K562 (cell line): Measurements from ENCODE around the gene CASTOR1. TPM values are rescaled to one million over a fixed set of nuclear protein-coding genes. Genes with fewer than 3 reads are reported as not detected.

Experiments
- ATAC-seq: fragments of 200-7000 bp; cut with Tn5 transposase; 3 replicates; pipeline ENCODE4 v1.9.1; 2020; ENCODE audit warnings: moderate library complexity
- BruUV-seq: library from RNA; stranded (reverse); fragments of 400-500 nt; replicated peaks from 2 replicates; lab custom pipeline; 2021; lab: Mats Ljungman, UMichigan
- CTCF ChIA-PET: fragments of 300-600 bp; formaldehyde crosslinking; extraction: SDS; loops from one replicate; lab custom pipeline; 2021; ENCODE audit warnings: low intra/inter-chr PET ratio; lab: Yijun Ruan, JAX
- POLR2A ChIA-PET: fragments of 300-600, 350-650 bp; sonication (Branson Sonifier 250); formaldehyde crosslinking; extraction: SDS; loops from one replicate; lab custom pipeline; 2021; ENCODE audit warnings: antibody characterized with exemption, inconsistent platforms; lab: Yijun Ruan, JAX
- DNase-seq, 4 experiments: peaks; one replicate each; pipeline versions ENCODE4 v3.0.0 to v3.0.0-alpha.2; 2011 to 2018; ENCODE audit warnings: low spot score in 3 of 4, mixed read lengths in 3 of 4; ENCODE audit errors: extremely low read depth in 1 of 4
- FAIRE-seq: peaks from 2 replicates; lab custom pipeline; 2011; peaks lifted over from hg19 to GRCh38; lab: Jason Lieb, UNC
- H2AFZ ChIP-seq: 2 replicates; pipeline ENCODE4 v1.6.0; 2011; ENCODE audit warnings: low read depth, low read length, control low read depth, inconsistent platforms
- H3K27ac ChIP-seq: fragments of 200-600 bp; 3 replicates; pipeline ENCODE4 v1.8.0; 2011; ENCODE audit warnings: low read depth, mild to moderate bottlenecking, control low read depth, inconsistent platforms, low read length, moderate library complexity, mixed read lengths; ENCODE audit errors: extremely low read depth
- H3K27me3 ChIP-seq, 2 experiments: fragments of 300-600 bp in 1 of 2; 2 replicates in 1 of 2; 3 replicates in 1 of 2; pipeline versions ENCODE4 v1.6.0 to v1.8.0; 2011; ENCODE audit warnings: inconsistent platforms in 2 of 2, low read length in 2 of 2, mild to moderate bottlenecking in 1 of 2, mixed read lengths in 1 of 2, moderate library complexity in 1 of 2; ENCODE audit not compliant: control insufficient read depth in 2 of 2, insufficient read depth in 2 of 2
- H3K36me3 ChIP-seq: fragments of 300-600 bp; 3 replicates; pipeline ENCODE4 v1.8.0; 2011; ENCODE audit warnings: mild to moderate bottlenecking, low read length, inconsistent platforms; ENCODE audit not compliant: control insufficient read depth, insufficient read depth
- H3K4me1 ChIP-seq, 2 experiments: fragments of 200-600 bp in 1 of 2; replicated peaks in 1 of 2; 2 replicates in 1 of 2; 3 replicates in 1 of 2; pipeline versions ENCODE4 v1.5.1 to v1.8.0; 2011; ENCODE audit warnings: inconsistent platforms in 2 of 2, low read length in 2 of 2, mild to moderate bottlenecking in 1 of 2, mixed read lengths in 1 of 2, moderate library complexity in 1 of 2; ENCODE audit not compliant: control insufficient read depth in 2 of 2, insufficient read depth in 2 of 2
- H3K4me2 ChIP-seq: 2 replicates; pipeline ENCODE4 v1.6.1; 2011; ENCODE audit warnings: low read length, control low read depth, inconsistent platforms, mixed read lengths; ENCODE audit not compliant: insufficient read depth
- H3K4me3 ChIP-seq: fragments of 200-600 bp; sonication (generic), shearing (Covaris generic); 2 replicates; pipeline ENCODE4 v1.5.1; 2016; ENCODE audit warnings: control low read depth, inconsistent platforms
- H3K79me2 ChIP-seq: fragments of 200-600 bp; 3 replicates; pipeline ENCODE4 v1.8.0; 2011; ENCODE audit warnings: low read length, inconsistent platforms; ENCODE audit not compliant: control insufficient read depth, insufficient read depth
- H3K9ac ChIP-seq, 2 experiments: 2 replicates each; pipeline versions ENCODE4 v1.6.0 to v1.6.1; 2011; ENCODE audit warnings: low read depth in 2 of 2, low read length in 2 of 2, control low read depth in 1 of 2, inconsistent platforms in 1 of 2, mild to moderate bottlenecking in 1 of 2, mixed read lengths in 1 of 2; ENCODE audit not compliant: insufficient read depth in 1 of 2
- H3K9me1 ChIP-seq: one replicate; pipeline ENCODE4 v1.6.0; 2011; ENCODE audit warnings: inconsistent platforms, mild to moderate bottlenecking, low read length, moderate library complexity; ENCODE audit not compliant: control insufficient read depth, insufficient read depth
- H3K9me3 ChIP-seq: replicated peaks from 2 replicates; pipeline ENCODE4 v1.5.1; 2011; ENCODE audit warnings: low read depth, low read length, inconsistent platforms; ENCODE audit not compliant: control insufficient read depth, insufficient read depth
- H4K20me1 ChIP-seq: replicated peaks from 2 replicates; pipeline ENCODE4 v1.6.1; 2011; ENCODE audit warnings: low read length, inconsistent platforms, mixed read lengths; ENCODE audit not compliant: control insufficient read depth, insufficient read depth
- ELF2 ChIP-seq: fragments of 250-450 bp; sonication (Bioruptor Pico); IDR thresholded peaks from 2 replicates; pipeline ENCODE4 v1.5.0; 2021; ENCODE audit warnings: mild to moderate bottlenecking
- MBD2 ChIP-seq: sonication (generic); IDR thresholded peaks from 2 replicates; pipeline ENCODE4 v1.6.1; 2016; ENCODE audit warnings: low read depth, borderline replicate concordance
- NR2C2 ChIP-seq, 2 experiments: fragments of 200-800 bp in 1 of 2; sonication (Bioruptor generic) in 1 of 2; sonication (generic) in 1 of 2; formaldehyde crosslinking in 1 of 2; IDR thresholded peaks; 2 replicates each; pipeline versions ENCODE4 v1.6.1 to v1.8.0; 2016 to 2022; ENCODE audit warnings: mild to moderate bottlenecking in 1 of 2, missing compliant biosample characterization in 1 of 2, missing genetic modification characterization in 1 of 2, missing genetic modification reagents in 1 of 2
- RBM14 ChIP-seq: fragments of 200-400 bp; formaldehyde crosslinking; IDR thresholded peaks from 2 replicates; pipeline ENCODE4 v1.6.1; 2018; ENCODE audit warnings: low read depth, mild to moderate bottlenecking, low read length, moderate library complexity, borderline replicate concordance; ENCODE audit not compliant: insufficient read depth
- RCOR1 ChIP-seq, 2 experiments: IDR thresholded peaks; 2 replicates each; pipeline ENCODE4 v1.6.1; 2012; ENCODE audit warnings: low read depth in 2 of 2, low read length in 2 of 2, borderline replicate concordance in 1 of 2, improper control_type of control experiment in 1 of 2
- SAFB ChIP-seq: fragments of 200-400 bp; formaldehyde crosslinking; IDR thresholded peaks from 2 replicates; pipeline ENCODE4 v1.6.1; 2017; ENCODE audit warnings: low read depth, low read length, borderline replicate concordance
- ZNF23 ChIP-seq: fragments of 250-450 bp; sonication (Bioruptor Pico); IDR thresholded peaks from 2 replicates; pipeline ENCODE4 v1.4.0; 2020; ENCODE audit warnings: mild to moderate bottlenecking
- ZNF324 ChIP-seq: fragments of 250-450 bp; sonication (Bioruptor Pico); IDR thresholded peaks from 2 replicates; pipeline ENCODE4 v1.4.0; 2020; ENCODE audit warnings: mild to moderate bottlenecking
- WGBS: fragments of 100-300 bp; shearing (Covaris generic); methylation state at CpG from one replicate; pipeline ENCODE4 v1.1.6; 2016; ENCODE audit warnings: low coverage, mixed read lengths; ENCODE audit not compliant: insufficient coverage; ENCODE audit errors: missing lambda C conversion rate; 5-methylcytosine and 5-hydroxymethylcytosine counted together
- in situ Hi-C: fragments of 300-500 bp; cut with MboI; formaldehyde crosslinking; loops from 4 replicates; pipeline ENCODE4 v1.15.0; 2018; ENCODE audit warnings: inconsistent platforms, mixed read lengths
- intact Hi-C: fragments of 100-400 bp; cut with micrococcal nuclease; formaldehyde crosslinking; loops from 2 replicates; pipeline ENCODE4 v1.14.2; 2022
- polyA plus RNA-seq, 8 experiments: library from polyadenylated mRNA; depleted of rRNA in 4 of 8; stranded (reverse) in 5 of 8; unstranded in 3 of 8; fragments of >200 nt; fragmentation: Nextera tagmentation in 2 of 8; fragmentation: Illumina TruSeq in 1 of 8; extraction: Ambion mirVana in 2 of 8; extraction: Trizol in 1 of 8; gene quantifications; 2 replicates each; pipeline versions ENCODE4 v1.2.1 to v1.2.3, GENCODE V29; 2011 to 2014; ENCODE audit warnings: inconsistent platforms in 1 of 8, missing spikeins in 1 of 8
- total RNA-seq, 7 experiments: library from RNA; depleted of rRNA in 6 of 7; stranded (reverse); fragments of >200 nt in 6 of 7; fragmentation: Illumina TruSeq in 2 of 7; extraction: Trizol in 2 of 7; gene quantifications; 2 replicates each; pipeline versions ENCODE4 v1.2.1 to v1.2.3, GENCODE V29; 2011 to 2021; ENCODE audit warnings: low replicate concordance in 1 of 7
- TF ChIP-seq, protein P1 (sequence below): fragments of 450-650 bp; IDR thresholded peaks from 2 replicates; pipeline ENCODE4 v1.6.1; 2017; ENCODE audit warnings: mild to moderate bottlenecking, moderate library complexity
- TF ChIP-seq, protein P2 (sequence below): fragments of 250-450 bp; sonication (Bioruptor Pico); IDR thresholded peaks from 2 replicates; pipeline ENCODE4 v1.5.0; 2021

CASTOR1 gene
- total and polyA plus RNA-seq, 9 of the 15 experiments (the other 6 are each of a cell fraction or from before 2014, with no cell fraction given) = 0.35 to 2.6 (median 1.1) TPM

DNA sequence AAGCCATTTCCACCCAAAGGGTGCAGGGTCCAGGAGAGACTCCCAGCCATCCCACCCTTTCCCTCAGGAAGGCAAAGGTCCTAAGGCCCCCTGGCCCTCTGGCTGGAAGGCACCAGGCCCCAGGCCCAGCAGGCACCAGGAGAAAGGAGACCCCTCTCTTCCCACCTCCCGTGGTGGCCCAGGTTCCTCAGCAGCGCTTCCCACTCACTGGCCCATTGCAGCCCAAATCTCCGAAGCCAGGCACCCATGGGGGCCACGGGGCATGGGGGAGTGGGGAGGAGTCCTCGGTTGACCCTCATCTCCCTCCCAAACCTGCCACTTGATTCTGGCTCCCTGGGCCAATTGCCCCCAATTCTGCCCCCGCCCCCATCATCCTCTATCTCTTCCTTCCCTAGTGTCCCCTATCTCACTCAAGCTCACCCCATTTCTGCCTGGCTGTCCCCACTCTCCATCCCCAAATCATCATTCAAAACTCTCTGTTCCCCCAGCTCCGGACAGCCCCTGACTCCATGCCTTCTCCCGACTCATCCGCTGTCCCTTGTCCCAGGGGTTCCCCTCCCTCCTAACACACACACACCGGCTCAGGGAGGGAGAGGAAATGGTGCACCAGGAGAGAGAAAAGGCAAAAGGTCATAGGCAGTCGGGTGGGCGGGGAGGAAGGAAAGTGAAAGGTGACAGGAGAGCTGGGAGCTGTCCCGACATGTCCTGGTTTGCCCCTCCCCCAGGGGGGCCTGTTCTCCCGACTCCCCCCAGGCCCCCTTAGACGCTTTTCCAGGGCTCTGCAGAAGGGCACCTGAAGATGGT is 43.9 kb downstream of the CASTOR1 start:
- Histone ChIP-seq H3K4me2 (no peak overlapping the region), H3K9ac (no peak overlapping the region), H3K9me3 (no peaks in the 10 kb centered on the region), H3K4me3 (peak overlapping the region; percentile 22; the same call in 1 of the 2 replicates), H3K27ac (no peak overlapping the region), H3K36me3 (no peaks in the 10 kb centered on the region), H3K27me3 (peaks cover 0 to 39% of the 10 kb centered on the region in 2 experiments; a peak in 2 of 5 replicates), H2AFZ (no peak overlapping the region), H3K79me2 (no peaks in the 10 kb centered on the region), H3K4me1 (peaks cover 0 to 28% of the 10 kb centered on the region in 2 experiments; a peak in 2 of 5 replicates), H3K9me1 (no peaks in the 10 kb centered on the region), H4K20me1 (0 out of 2 replicates have a peak, but pooled peaks cover 4% of the 10 kb centered on the region)
- no TSS peak for BruUV-seq
- 0% methylated on average over 5 of the region's 15 CpGs for WGBS
- intact Hi-C loops = no loop called here
- no peak for TF ChIP-seq RBM14
- TF ChIP-seq NR2C2 (CRISPR knock-in tag; IDR thresholded peaks at IDR 0.05) = no peak
- peak; percentile 45; the same call in 1 of the 2 replicates for TF ChIP-seq NR2C2 (tag; IDR thresholded peaks at IDR 0.05)
- CTCF ChIA-PET = no interaction called here
- POLR2A ChIA-PET = interaction anchor here (0.8 kb wide), 1 partner anchor 62 kb away, joined by 4 read pairs; no protein-coding TSS in a partner anchor
- FAIRE-seq (no peak), DNase-seq (no peak), ATAC-seq (no peak)
- in situ Hi-C loops = no loop called here

DNA sequence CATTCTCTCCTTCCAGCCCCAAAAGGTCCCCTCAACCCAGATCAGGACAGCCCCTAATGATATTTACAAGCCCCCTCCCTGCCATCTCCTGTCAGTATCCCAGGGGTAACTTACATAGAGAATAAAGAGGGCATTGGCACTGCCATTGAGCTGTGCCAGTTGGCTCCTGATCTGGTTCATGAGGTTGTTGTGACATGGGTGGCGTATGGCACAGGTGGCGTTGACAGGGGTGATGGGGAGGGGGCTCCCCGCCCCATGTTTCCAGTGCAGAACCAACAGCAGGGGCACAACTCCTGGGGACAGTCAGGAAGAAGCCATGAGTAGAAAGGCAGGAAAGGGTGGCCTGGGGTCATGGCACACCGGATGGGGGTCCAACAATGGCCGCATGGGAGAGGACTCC is 44.7 kb downstream of the CASTOR1 start:
- H4K20me1 ChIP-seq = 0 out of 2 replicates have a peak, but pooled peaks cover 4% of the 10 kb centered on the region
- no peaks in the 10 kb centered on the region for H3K36me3 ChIP-seq
- peaks cover 0 to 39% of the 10 kb centered on the region in 2 experiments; a peak in 2 of 5 replicates for H3K27me3 ChIP-seq
- ChIA-PET POLR2A (interaction anchor here (0.8 kb wide), 1 partner anchor 62 kb away, joined by 4 read pairs; no protein-coding TSS in a partner anchor), CTCF (no interaction called here)
- no peaks in the 10 kb centered on the region for H3K9me3 ChIP-seq
- no peak for ATAC-seq
- H3K9ac ChIP-seq = no peak overlapping the region
- no peak overlapping the region for H3K4me2 ChIP-seq
- no peak overlapping the region for H3K4me3 ChIP-seq
- WGBS = no CpG with 5 or more reads among the region's 5 CpGs
- BruUV-seq = no TSS peak
- DNase-seq = no peak
- no peaks in the 10 kb centered on the region for H3K79me2 ChIP-seq
- H3K27ac ChIP-seq = no peak overlapping the region
- H3K4me1 ChIP-seq = peaks cover 0 to 28% of the 10 kb centered on the region in 2 experiments; a peak in 2 of 5 replicates
- no peaks in the 10 kb centered on the region for H3K9me1 ChIP-seq
- H2AFZ ChIP-seq = no peak overlapping the region
- intact Hi-C loops = no loop called here
- in situ Hi-C loops = loop anchor here (5.0 kb wide), 1 partner anchor 137 kb away; no protein-coding TSS in a partner anchor
- no peak for FAIRE-seq
- no peak for TF ChIP-seq MBD2
- no peak for TF ChIP-seq RCOR1 (IDR thresholded peaks at IDR 0.05; ENCODE audit: borderline replicate concordance in 1 of 2, low read depth in 2 of 2, low read length in 2 of 2)
- TF ChIP-seq ZNF324 (CRISPR knock-in tag) = no peak
- TF ChIP-seq, protein P1, sequence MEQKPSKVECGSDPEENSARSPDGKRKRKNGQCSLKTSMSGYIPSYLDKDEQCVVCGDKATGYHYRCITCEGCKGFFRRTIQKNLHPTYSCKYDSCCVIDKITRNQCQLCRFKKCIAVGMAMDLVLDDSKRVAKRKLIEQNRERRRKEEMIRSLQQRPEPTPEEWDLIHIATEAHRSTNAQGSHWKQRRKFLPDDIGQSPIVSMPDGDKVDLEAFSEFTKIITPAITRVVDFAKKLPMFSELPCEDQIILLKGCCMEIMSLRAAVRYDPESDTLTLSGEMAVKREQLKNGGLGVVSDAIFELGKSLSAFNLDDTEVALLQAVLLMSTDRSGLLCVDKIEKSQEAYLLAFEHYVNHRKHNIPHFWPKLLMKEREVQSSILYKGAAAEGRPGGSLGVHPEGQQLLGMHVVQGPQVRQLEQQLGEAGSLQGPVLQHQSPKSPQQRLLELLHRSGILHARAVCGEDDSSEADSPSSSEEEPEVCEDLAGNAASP = no peak
- no peak for TF ChIP-seq ZNF23 (CRISPR knock-in tag)
- TF ChIP-seq ELF2 (CRISPR knock-in tag) = no peak
- TF ChIP-seq, protein P2, sequence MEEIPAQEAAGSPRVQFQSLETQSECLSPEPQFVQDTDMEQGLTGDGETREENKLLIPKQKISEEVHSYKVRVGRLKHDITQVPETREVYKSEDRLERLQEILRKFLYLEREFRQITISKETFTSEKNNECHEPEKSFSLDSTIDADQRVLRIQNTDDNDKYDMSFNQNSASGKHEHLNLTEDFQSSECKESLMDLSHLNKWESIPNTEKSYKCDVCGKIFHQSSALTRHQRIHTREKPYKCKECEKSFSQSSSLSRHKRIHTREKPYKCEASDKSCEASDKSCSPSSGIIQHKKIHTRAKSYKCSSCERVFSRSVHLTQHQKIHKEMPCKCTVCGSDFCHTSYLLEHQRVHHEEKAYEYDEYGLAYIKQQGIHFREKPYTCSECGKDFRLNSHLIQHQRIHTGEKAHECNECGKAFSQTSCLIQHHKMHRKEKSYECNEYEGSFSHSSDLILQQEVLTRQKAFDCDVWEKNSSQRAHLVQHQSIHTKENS (CRISPR knock-in tag) = no peak
- TF ChIP-seq SAFB = no peak
